Measurements from ENCODE around the gene FXN.

FXN gene

DNA sequence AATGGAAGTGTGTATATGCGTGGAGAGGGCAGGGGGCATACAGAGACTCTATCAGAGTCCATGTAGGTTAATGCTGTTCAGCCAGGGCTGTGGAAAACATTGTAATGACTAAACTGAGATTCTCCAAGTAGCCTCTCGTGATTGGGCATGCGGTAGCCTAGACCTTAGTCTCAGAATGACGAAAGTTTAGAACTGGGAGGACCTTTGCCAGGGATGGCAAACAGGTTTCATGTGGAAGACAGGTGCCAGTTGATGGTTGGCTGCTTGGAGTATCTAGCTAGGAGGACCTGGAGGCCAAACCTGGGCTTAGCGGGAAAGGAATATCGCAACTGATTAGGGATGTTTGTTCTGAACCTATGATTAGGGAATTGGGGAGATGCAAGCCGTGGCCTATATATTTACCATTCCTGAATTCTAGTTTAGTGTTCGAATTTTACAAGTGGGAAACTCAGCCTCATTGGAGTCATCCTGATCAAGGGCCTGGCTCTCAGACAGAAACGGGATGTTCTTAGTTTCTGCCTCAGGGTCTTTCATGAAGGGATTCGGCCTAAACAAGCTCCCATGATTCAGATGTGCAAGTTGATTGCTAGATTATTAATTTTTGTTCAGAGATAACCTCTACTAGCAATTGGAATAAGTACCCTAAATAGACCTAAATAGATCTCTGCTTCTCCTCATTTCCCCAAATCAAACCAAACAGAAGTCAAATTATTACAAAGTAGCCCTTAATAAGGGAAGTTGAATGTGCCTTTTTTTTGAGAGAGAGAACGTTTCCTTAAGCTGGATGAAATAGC lies 111.7 kb downstream of the FXN start:
- DNase-seq = no peak

DNA sequence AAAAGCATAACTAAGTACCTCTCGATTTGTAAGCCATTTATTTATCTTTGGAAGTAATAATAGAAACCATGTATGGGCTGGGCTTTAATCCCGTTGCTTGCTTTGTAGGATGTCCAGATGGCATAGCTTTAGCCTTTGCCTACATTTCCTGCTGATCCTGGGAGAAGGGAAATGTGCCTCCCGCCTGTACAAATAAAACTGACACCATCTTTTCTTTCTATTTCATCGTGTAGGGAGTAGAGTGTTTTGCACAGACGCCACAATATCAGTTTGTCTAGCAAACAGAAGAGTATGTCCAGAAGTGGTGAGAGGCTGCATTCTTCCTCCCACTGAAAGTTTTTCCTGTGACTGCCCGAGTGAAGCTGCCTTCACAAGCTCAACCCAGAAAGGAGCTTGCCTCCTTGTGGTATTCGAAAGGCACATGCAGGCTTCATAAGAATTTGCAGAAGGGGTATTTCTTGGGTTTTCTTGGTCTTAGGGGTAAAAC lies 113.8 kb downstream of the FXN start:
- DNase-seq = no peak

All from CD4-positive, alpha-beta T cell treated with Interferon alpha-2 for 1 hour (primary cell).